Neural cell (in vitro differentiated cells): ENCODE results near the gene TFF2. TPM values are rescaled to one million over a fixed set of nuclear protein-coding genes. Genes with fewer than 3 reads are reported as not detected.

Experiments used
- H2AFZ ChIP-seq: fragments of 200-600, 300-800 bp; sonication (generic), shearing (Covaris generic); 2 replicates; pipeline ENCODE4 v1.6.0; 2014; ENCODE audit warnings: low read depth, mild to moderate bottlenecking, antibody characterized with exemption, low read length, moderate library complexity
- H3F3A ChIP-seq: fragments of 200-600 bp; shearing (Covaris generic); 2 replicates; pipeline ENCODE4 v1.6.1; 2016; ENCODE audit warnings: mild to moderate bottlenecking, moderate library complexity, mixed read lengths, antibody characterized with exemption, low read length; ENCODE audit not compliant: insufficient read depth, poor library complexity, severe bottlenecking
- H3K27ac ChIP-seq: fragments of 200-600, 300-800 bp; sonication (generic), shearing (Covaris generic); 2 replicates; pipeline ENCODE4 v1.5.1; 2014; ENCODE audit warnings: mild to moderate bottlenecking, low read length, moderate library complexity
- H3K27me3 ChIP-seq: fragments of 300-800, 200-600 bp; sonication (generic), shearing (Covaris generic); 2 replicates; pipeline ENCODE4 v1.6.0; 2014; ENCODE audit warnings: mild to moderate bottlenecking, low read depth, low read length, moderate library complexity; ENCODE audit not compliant: insufficient read depth
- H3K36me3 ChIP-seq: fragments of 300-800, 200-600 bp; sonication (generic), shearing (Covaris generic); 2 replicates; pipeline ENCODE4 v1.5.1; 2014; ENCODE audit warnings: mild to moderate bottlenecking, antibody characterized with exemption, low read length, moderate library complexity; ENCODE audit not compliant: insufficient read depth
- H3K4me2 ChIP-seq: fragments of 300-800, 200-600 bp; sonication (generic), shearing (Covaris generic); 2 replicates; pipeline ENCODE4 v1.6.0; 2014; ENCODE audit warnings: mild to moderate bottlenecking, low read length
- H3K4me3 ChIP-seq: fragments of 300-800, 200-600 bp; sonication (generic), shearing (Covaris generic); 2 replicates; pipeline ENCODE4 v1.5.1; 2014; ENCODE audit warnings: mild to moderate bottlenecking, low read length, moderate library complexity
- H3K79me2 ChIP-seq: fragments of 200-600 bp; shearing (Covaris generic); replicated peaks from 2 replicates; pipeline ENCODE4 v1.6.0; 2014; ENCODE audit warnings: mild to moderate bottlenecking, low read length, moderate library complexity; ENCODE audit not compliant: insufficient read depth
- H3K9ac ChIP-seq: fragments of 300-800, 200-600 bp; sonication (generic), shearing (Covaris generic); 2 replicates; pipeline ENCODE4 v1.6.1; 2016; ENCODE audit warnings: mild to moderate bottlenecking, low read length, mixed read lengths
- H3K9me2 ChIP-seq: fragments of 200-600 bp; shearing (Covaris generic); 2 replicates; pipeline ENCODE4 v1.6.1; 2016; ENCODE audit warnings: mild to moderate bottlenecking, low read length, mixed read lengths; ENCODE audit not compliant: insufficient read depth
- H3K9me3 ChIP-seq: fragments of 200-600, 300-800 bp; sonication (generic), shearing (Covaris generic); 2 replicates; pipeline ENCODE4 v1.6.1; 2016; ENCODE audit warnings: mild to moderate bottlenecking, mixed run types, low read length, moderate library complexity, mixed read lengths
- H4K20me1 ChIP-seq: fragments of 200-600 bp; shearing (Covaris generic); 2 replicates; pipeline ENCODE4 v1.6.1; 2016; ENCODE audit warnings: mild to moderate bottlenecking, mixed run types; ENCODE audit not compliant: insufficient read depth
- CTCF ChIP-seq: fragments of 450-650 bp; IDR thresholded peaks from 2 replicates; pipeline ENCODE4 v1.5.1; 2014; ENCODE audit warnings: antibody characterized with exemption, mild to moderate bottlenecking, moderate library complexity; ENCODE audit not compliant: poor library complexity, severe bottlenecking
- EP300 ChIP-seq: fragments of 450-650 bp; conservative IDR thresholded peaks from 2 replicates; pipeline ENCODE4 v1.6.1; 2014; ENCODE audit warnings: antibody characterized with exemption, mild to moderate bottlenecking, moderate library complexity; ENCODE audit not compliant: poor library complexity, severe bottlenecking
- EZH2 ChIP-seq: fragments of 200-600, 300-800 bp; shearing (Covaris generic), sonication (generic); IDR thresholded peaks from 2 replicates; pipeline ENCODE4 v1.6.1; 2014; ENCODE audit warnings: antibody characterized with exemption, low read length, borderline replicate concordance, mild to moderate bottlenecking; ENCODE audit not compliant: insufficient read depth, poor library complexity, severe bottlenecking
- MXI1 ChIP-seq: fragments of 450-650 bp; conservative IDR thresholded peaks from 2 replicates; pipeline ENCODE4 v1.6.1; 2014; ENCODE audit warnings: antibody characterized with exemption, mild to moderate bottlenecking; ENCODE audit not compliant: poor library complexity, severe bottlenecking
- POLR2AphosphoS5 ChIP-seq: IDR thresholded peaks from 2 replicates; pipeline ENCODE4 v1.6.1; 2012
- RAD21 ChIP-seq: fragments of 450-650 bp; conservative IDR thresholded peaks from 2 replicates; pipeline ENCODE4 v1.6.1; 2014; ENCODE audit warnings: antibody characterized with exemption, mild to moderate bottlenecking, moderate library complexity
- SMC3 ChIP-seq: fragments of 450-650 bp; conservative IDR thresholded peaks from 2 replicates; pipeline ENCODE4 v1.6.1; 2014; ENCODE audit warnings: antibody characterized with exemption, mild to moderate bottlenecking, moderate library complexity; ENCODE audit not compliant: poor library complexity
- TAF1 ChIP-seq: IDR thresholded peaks from 2 replicates; pipeline ENCODE4 v1.6.1; 2012; ENCODE audit warnings: low read depth
- polyA plus RNA-seq: library from polyadenylated mRNA; depleted of rRNA; stranded (reverse); fragments of >200 nt; gene quantifications from 2 replicates; pipeline ENCODE4 v1.2.3, GENCODE V29; 2014
- TF ChIP-seq, protein P1 (sequence below): IDR thresholded peaks from 2 replicates; pipeline ENCODE4 v1.6.1; 2012; ENCODE audit warnings: borderline replicate concordance

Gene TFF2
- polyA plus RNA-seq, 1 donor from 2014 or later: not detected

DNA sequence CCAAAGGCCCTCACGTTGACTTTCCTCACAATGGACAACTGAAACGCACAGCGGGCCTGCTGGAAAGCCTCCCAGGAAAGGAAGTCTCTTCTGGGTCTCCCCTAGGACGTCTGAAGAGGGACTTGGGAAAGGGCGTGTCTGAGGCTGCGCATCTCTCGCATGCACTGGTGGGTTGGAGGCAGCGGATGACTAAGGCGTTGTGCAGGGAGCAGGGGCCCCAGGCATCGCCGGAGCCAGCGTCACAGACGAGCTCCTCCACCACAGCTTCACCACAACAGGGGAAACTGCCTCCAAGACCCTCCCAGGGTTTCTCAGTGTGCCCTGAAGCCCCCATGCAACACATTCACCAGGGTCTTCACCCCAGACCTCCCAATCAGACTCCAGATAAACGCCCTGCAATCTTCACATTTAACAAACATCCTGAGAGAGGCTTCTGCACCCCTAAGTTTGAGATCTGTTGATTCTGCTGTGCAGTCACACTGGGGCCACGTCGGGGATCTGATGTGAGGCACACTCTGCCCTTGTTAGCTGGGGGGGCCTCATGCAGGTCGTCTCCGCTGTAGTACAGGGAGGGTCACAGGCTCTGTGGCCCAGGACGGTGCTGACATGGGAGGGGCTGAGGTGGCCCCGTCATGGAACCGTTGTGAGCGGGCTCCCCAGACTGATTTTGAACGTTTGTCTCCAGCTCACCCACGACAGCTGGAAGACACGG, 22.6 kb upstream of the TFF2 start:
- H3K9ac ChIP-seq: no peak overlapping the region
- no peak overlapping the region for H3K4me3 ChIP-seq
- H3K79me2 ChIP-seq: no peaks in the 10 kb centered on the region

GRCh38 chr21:42370894-42371654, 20.3 kb upstream of the TFF2 start:
- Histone ChIP-seq H3K9ac (no peak overlapping the region), H3K36me3 (no peaks in the 10 kb centered on the region), H3K27me3 (no peaks in the 10 kb centered on the region), H3K4me2 (no peak overlapping the region), H3K9me3 (no peaks in the 10 kb centered on the region), H3K9me2 (no peaks in the 10 kb centered on the region), H3K4me3 (no peak overlapping the region), H3K79me2 (no peaks in the 10 kb centered on the region), H4K20me1 (no peaks in the 10 kb centered on the region), H2AFZ (no peak overlapping the region), H3F3A (no peaks in the 10 kb centered on the region), H3K27ac (no peak overlapping the region)
- TF ChIP-seq RAD21: no peak
- TF ChIP-seq POLR2AphosphoS5: no peak
- no peak for TF ChIP-seq EZH2
- TF ChIP-seq CTCF: no peak
- TF ChIP-seq, protein P1, sequence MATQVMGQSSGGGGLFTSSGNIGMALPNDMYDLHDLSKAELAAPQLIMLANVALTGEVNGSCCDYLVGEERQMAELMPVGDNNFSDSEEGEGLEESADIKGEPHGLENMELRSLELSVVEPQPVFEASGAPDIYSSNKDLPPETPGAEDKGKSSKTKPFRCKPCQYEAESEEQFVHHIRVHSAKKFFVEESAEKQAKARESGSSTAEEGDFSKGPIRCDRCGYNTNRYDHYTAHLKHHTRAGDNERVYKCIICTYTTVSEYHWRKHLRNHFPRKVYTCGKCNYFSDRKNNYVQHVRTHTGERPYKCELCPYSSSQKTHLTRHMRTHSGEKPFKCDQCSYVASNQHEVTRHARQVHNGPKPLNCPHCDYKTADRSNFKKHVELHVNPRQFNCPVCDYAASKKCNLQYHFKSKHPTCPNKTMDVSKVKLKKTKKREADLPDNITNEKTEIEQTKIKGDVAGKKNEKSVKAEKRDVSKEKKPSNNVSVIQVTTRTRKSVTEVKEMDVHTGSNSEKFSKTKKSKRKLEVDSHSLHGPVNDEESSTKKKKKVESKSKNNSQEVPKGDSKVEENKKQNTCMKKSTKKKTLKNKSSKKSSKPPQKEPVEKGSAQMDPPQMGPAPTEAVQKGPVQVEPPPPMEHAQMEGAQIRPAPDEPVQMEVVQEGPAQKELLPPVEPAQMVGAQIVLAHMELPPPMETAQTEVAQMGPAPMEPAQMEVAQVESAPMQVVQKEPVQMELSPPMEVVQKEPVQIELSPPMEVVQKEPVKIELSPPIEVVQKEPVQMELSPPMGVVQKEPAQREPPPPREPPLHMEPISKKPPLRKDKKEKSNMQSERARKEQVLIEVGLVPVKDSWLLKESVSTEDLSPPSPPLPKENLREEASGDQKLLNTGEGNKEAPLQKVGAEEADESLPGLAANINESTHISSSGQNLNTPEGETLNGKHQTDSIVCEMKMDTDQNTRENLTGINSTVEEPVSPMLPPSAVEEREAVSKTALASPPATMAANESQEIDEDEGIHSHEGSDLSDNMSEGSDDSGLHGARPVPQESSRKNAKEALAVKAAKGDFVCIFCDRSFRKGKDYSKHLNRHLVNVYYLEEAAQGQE: no peak
- TF ChIP-seq SMC3: no peak

More for the DNA sequence above, 22.6 kb upstream of the TFF2 start:
- Histone ChIP-seq H3K9me2 (no peaks in the 10 kb centered on the region), H3K36me3 (no peaks in the 10 kb centered on the region), H3K27me3 (no peaks in the 10 kb centered on the region), H3K27ac (no peak overlapping the region), H3F3A (no peaks in the 10 kb centered on the region), H2AFZ (no peak overlapping the region), H3K9me3 (no peaks in the 10 kb centered on the region), H4K20me1 (no peaks in the 10 kb centered on the region), H3K4me2 (no peak overlapping the region)
- TF ChIP-seq TAF1: no peak
- TF ChIP-seq CTCF: no peak
- no peak for TF ChIP-seq RAD21
- TF ChIP-seq SMC3: no peak
- no peak for TF ChIP-seq EZH2
- no peak for TF ChIP-seq POLR2AphosphoS5
- TF ChIP-seq MXI1: no peak
- no peak for TF ChIP-seq EP300
- TF ChIP-seq, protein P1: no peak
